A549 (cell line): ENCODE results near the gene CCDC159.

Experiments used
- CHD2 ChIP-seq: fragments of 150-350 bp; IDR thresholded peaks from 2 replicates; pipeline ENCODE4 v1.6.1; 2014; ENCODE audit warnings: low read length; ENCODE audit not compliant: partially characterized antibody
- CTCF ChIP-seq: fragments of >200 bp; sonication (Bioruptor Twin); formaldehyde crosslinking; IDR thresholded peaks from 3 replicates; pipeline ENCODE4 v1.5.1; 2016
- POLR2AphosphoS2 ChIP-seq: conservative IDR thresholded peaks from 2 replicates; pipeline ENCODE4 v1.6.1; 2012; ENCODE audit warnings: low read length, improper control_type of control experiment, inconsistent platforms
- ZC3H11A ChIP-seq: fragments of 450-650 bp; IDR thresholded peaks from 2 replicates; pipeline ENCODE4 v1.6.1; 2014; ENCODE audit warnings: antibody characterized with exemption, mild to moderate bottlenecking

GRCh38 chr19:11321191-11322126, 24.9 kb upstream of the CCDC159 start:
- TF ChIP-seq POLR2AphosphoS2: no peak
- TF ChIP-seq CTCF: no peak
- no peak for TF ChIP-seq CHD2
- no peak for TF ChIP-seq ZC3H11A
